GM10266 (cell line): ENCODE data around the gene TMEM9.

Source experiments
- DNase-seq: peaks from one replicate; pipeline ENCODE4 v3.0.0; 2012; ENCODE audit errors: extremely low spot score
- CTCF ChIP-seq: IDR thresholded peaks from 2 replicates; pipeline ENCODE4 v1.5.1; 2012; ENCODE audit warnings: mild to moderate bottlenecking, low read depth; ENCODE audit not compliant: control insufficient read depth, insufficient read depth; ENCODE audit errors: missing control alignments

The TMEM9 gene

DNA sequence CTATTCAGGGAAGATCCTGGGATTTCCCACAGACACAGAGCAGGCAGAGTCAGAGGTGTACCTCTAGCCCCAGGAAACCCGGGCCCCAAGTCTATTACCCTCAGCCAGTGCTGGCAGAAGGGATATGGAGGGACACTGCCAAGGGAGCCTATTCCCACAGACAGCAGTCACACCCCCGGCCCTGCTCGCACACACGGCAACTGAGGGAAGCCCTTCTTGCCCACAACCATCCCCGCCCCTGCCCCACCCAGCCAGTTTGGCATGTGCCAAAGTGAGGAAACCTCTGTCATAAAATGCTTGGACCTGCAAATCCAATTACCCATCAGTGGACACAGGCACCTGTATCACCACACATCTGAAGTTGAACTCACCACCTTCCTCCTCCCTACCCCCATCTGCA, 48.6 kb downstream of the TMEM9 start:
- no peak for TF ChIP-seq CTCF

DNA sequence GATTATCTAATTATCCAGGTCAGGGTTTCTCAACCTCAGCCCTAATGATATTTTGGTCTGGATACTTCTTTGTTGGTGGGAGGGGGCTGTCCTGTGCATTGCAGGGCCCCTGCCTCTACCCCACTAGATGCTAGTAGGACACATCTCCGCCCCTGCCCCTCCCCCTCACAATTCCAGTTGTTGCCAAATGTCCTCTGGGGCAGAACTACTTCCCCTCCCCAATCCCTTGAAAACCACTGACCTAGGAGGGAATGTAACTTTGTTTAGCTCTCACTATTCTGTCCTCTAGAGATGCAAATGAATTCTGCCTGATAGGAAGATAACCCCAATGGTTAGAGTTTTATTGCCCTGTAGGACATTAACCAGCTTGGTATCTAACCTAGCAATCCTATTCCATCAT, 50.1 kb downstream of the TMEM9 start:
- no peak for DNase-seq
- no peak for TF ChIP-seq CTCF

More for the DNA sequence above, 48.6 kb downstream of the TMEM9 start:
- DNase-seq = no peak

GRCh38 chr1:201103666-201104065, 50.6 kb downstream of the TMEM9 start:
- no peak for DNase-seq
- no peak for TF ChIP-seq CTCF

GRCh38 chr1:201100169-201100930, 53.9 kb downstream of the TMEM9 start:
- DNase-seq = no peak
- TF ChIP-seq CTCF = no peak

- no peak for TF ChIP-seq CTCF
- no peak for DNase-seq
Measured at GRCh38 chr1:201098992-201099677, 55.1 kb downstream of the TMEM9 start.

GRCh38 chr1:201096977-201097856, 57.1 kb downstream of the TMEM9 start:
- no peak for TF ChIP-seq CTCF
- DNase-seq = no peak

DNA sequence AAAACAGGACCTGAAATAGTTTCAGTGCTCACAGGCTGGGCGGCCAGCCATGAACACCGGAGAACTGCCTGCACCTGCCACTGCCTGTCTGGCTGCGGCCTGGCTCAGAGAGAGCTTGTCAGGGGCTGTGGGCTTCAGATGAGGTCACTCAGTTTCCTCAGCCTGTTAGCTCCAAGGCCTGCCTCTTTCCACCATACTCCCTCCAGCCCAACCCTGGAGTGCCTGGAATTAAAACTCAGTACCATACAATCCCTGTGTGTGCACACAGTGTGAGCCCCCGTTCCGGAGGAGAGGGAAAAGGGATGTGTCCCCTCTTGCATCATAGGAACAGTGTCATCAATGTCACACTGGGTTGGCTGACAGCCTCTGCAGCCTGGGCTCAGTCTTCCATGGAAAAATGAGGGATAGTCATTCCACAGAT, 58.2 kb downstream of the TMEM9 start:
- no peak for DNase-seq
- no peak for TF ChIP-seq CTCF
